Progenitor cell of endocrine pancreas (in vitro differentiated cells): ENCODE measurements around the gene CCDC178. TPM values are rescaled to one million over a fixed set of nuclear protein-coding genes. Genes with fewer than 3 reads are reported as not detected.

ENCODE experiments used
- DNase-seq: peaks from one replicate; pipeline ENCODE4 v3.0.0; 2021; ENCODE audit warnings: low spot score; ENCODE audit not compliant: unreplicated experiment
- H3K27ac Mint-ChIP-seq: 2 replicates; pipeline ENCODE4 v1.8.0; 2021; ENCODE audit warnings: mild to moderate bottlenecking, moderate library complexity, mixed read lengths
- H3K27me3 Mint-ChIP-seq: 2 replicates; pipeline ENCODE4 v1.8.0; 2021; ENCODE audit warnings: mixed read lengths
- H3K36me3 Mint-ChIP-seq: 2 replicates; pipeline ENCODE4 v1.8.0; 2022; ENCODE audit warnings: mixed read lengths; ENCODE audit not compliant: insufficient read depth
- H3K4me1 Mint-ChIP-seq: 2 replicates; pipeline ENCODE4 v1.8.0; 2021; ENCODE audit warnings: low read depth, mixed read lengths
- H3K4me3 Mint-ChIP-seq: 2 replicates; pipeline ENCODE4 v1.8.0; 2021; ENCODE audit warnings: low read depth, mild to moderate bottlenecking, moderate library complexity, mixed read lengths
- H3K9me3 Mint-ChIP-seq: 2 replicates; pipeline ENCODE4 v1.8.0; 2021; ENCODE audit warnings: low read depth, mixed read lengths
- long read RNA-seq: library from polyadenylated mRNA; unstranded; transcript quantifications from one replicate; pipeline ENCODE4 v2.0.0, GENCODE V29; 2020
- total RNA-seq: library from RNA; stranded (reverse); gene quantifications from 2 replicates; pipeline ENCODE4 v1.2.1, GENCODE V29; 2021
- TF ChIP-seq, protein P1 (sequence below): fragments of 200-600 bp; sonication (generic); IDR thresholded peaks from one replicate; pipeline ENCODE4 v1.5.0; 2021; ENCODE audit warnings: antibody characterized with exemption, mild to moderate bottlenecking; ENCODE audit not compliant: unreplicated experiment

Gene CCDC178, protein sequence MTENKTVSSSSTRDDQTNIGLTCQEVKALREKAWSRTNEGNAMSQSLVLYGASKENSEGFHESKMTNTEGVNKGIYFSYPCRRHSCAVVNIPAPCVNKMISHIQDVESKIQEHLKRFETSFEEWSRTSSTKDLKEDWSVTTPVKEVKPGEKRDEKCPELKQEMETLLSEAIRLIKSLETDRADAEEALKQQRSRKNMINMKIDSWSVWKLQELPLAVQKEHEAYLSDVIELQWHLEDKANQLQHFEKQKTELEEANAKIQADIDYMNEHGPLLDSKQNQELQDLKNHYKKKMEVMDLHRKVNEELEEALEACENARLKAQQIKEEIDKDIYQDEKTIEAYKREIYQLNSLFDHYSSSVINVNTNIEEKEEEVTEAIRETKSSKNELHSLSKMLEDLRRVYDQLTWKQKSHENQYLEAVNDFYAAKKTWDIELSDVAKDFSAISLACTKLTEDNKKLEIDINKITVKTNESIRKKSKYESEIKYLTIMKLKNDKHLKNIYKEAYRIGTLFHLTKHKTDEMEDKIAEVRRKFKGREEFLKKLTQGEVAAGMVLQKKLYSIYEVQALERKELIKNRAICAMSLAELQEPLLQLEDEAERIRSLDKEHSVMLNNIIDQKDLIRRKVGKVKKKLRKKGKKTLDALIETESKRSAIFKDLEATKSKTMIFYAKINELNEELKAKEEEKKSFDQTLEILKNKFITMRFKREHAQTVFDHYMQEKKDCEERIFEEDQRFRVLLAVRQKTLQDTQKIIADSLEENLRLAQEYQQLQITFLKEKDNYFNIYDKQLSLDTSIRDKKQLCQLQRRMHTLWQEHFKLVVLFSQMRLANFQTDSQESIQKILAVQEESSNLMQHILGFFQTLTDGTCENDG
- total RNA-seq: 0.60 TPM in 1 of 2 replicates, not detected in the other
- long read RNA-seq: 0 reads

DNA sequence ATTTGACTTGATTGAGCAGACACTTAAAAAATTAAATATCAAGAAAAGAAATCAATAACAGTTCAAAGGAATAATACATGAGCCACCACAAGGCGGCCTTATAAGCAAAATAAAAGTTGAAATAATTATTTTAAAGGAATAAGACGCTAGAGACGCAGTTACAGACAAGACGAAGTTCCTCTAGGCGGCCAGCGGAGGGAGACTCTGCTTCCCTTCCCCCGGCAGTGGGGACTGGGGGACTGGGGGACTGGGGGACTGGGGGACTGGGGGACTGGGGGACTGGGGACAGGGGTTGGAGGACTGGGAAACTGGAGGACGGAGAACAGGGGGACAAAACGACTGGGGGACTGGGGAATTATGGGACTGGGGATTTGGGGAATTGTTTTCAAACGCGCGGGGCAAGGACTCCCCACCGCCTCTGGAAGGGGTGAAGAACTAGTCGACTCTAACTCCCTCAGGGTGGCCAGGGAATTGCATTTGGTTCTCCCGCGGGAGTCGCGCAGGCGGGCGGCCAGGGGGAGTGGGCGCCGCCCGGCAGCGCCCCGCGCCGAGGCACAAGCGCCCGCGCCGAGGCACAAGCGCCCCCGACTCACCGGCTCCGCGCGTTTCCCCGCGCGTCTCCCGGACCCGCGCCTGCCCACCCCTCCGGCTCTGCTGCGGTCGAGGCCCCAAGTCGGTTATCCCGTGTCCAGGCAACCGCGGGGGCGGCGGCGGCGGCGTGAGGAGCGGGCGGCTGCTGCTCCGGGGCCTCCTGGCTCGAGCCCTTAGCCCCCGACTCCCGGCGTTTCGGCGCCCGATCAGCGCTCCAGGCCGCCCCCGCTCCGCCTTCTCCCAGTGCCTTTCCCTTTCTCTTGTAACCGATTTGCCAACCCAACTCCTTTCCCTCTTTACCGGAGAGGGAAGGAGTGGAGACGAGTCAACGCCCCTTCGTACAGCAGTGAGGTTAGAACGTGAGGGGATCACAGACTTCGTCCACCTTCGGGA is at the start of gene CCDC178:
TSS of gene CCDC178 (minus strand) at position 662 of the 984 bp plus-strand sequence. CDS start 28,633 bp downstream, outside the sequence.
- peak; percentile 64 for DNase-seq
- Mint-ChIP-seq H3K27me3 (peaks cover 56% of the 10 kb centered on the region), H3K4me1 (peaks cover 7% of the 10 kb centered on the region), H3K9me3 (no peaks in the 10 kb centered on the region), H3K4me3 (peak within 1 kb of the TSS; percentile 89), H3K27ac (peak within 1 kb of the TSS; percentile 76), H3K36me3 (no peaks in the 10 kb centered on the region)
- TF ChIP-seq, protein P1, sequence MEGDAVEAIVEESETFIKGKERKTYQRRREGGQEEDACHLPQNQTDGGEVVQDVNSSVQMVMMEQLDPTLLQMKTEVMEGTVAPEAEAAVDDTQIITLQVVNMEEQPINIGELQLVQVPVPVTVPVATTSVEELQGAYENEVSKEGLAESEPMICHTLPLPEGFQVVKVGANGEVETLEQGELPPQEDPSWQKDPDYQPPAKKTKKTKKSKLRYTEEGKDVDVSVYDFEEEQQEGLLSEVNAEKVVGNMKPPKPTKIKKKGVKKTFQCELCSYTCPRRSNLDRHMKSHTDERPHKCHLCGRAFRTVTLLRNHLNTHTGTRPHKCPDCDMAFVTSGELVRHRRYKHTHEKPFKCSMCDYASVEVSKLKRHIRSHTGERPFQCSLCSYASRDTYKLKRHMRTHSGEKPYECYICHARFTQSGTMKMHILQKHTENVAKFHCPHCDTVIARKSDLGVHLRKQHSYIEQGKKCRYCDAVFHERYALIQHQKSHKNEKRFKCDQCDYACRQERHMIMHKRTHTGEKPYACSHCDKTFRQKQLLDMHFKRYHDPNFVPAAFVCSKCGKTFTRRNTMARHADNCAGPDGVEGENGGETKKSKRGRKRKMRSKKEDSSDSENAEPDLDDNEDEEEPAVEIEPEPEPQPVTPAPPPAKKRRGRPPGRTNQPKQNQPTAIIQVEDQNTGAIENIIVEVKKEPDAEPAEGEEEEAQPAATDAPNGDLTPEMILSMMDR: peak; percentile 55

DNA sequence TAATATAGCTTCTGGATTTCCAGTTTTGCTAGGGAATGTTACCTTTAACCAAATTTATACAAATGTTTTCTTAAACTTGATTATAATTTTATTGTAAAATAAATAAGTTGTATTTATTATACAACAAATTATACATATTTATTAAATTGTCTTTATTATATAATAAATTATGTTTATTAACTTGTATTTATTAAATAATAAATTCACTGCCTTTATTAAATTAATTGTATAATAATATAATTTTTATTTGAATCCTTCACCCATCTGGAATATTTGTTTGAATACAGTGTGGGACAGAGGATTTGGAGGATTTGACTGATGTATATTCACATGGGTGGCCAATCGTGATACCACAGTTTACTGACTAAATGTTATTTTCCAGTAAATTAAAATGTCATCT is 43.4 kb upstream of the CCDC178 start:
- TF ChIP-seq, protein P1: no peak

DNA sequence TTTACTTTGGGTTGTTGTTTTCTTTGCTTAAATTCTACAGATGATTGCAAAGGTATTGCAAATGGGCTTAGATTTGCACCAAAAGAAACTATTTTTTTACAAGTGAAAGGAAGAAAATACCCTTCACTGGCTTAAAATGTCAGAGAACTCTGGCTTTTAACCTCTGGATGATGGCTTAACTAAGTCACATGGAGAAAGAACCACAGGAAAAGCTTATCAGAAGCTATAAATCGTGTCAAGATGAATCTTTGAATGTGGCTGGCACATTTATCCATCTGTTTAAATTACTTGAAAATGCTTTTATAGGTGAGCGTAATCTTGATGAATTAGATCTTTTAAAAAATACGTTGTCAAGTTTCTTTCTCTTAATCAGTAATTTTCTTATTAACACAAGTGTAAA is 32.0 kb upstream of the CCDC178 start:
- H3K27me3 Mint-ChIP-seq: no peaks in the 10 kb centered on the region
- DNase-seq: no peak
- H3K36me3 Mint-ChIP-seq: no peaks in the 10 kb centered on the region
- TF ChIP-seq, protein P1: no peak
- H3K9me3 Mint-ChIP-seq: no peaks in the 10 kb centered on the region
- no peak overlapping the region for H3K27ac Mint-ChIP-seq
- H3K4me1 Mint-ChIP-seq: no peaks in the 10 kb centered on the region
- no peak overlapping the region for H3K4me3 Mint-ChIP-seq

More for the DNA sequence above, 43.4 kb upstream of the CCDC178 start:
- H3K27me3 Mint-ChIP-seq: no peaks in the 10 kb centered on the region
- no peak for DNase-seq
- no peak overlapping the region for H3K27ac Mint-ChIP-seq
- no peak overlapping the region for H3K4me3 Mint-ChIP-seq
- H3K36me3 Mint-ChIP-seq: no peaks in the 10 kb centered on the region
- no peaks in the 10 kb centered on the region for H3K4me1 Mint-ChIP-seq
- no peaks in the 10 kb centered on the region for H3K9me3 Mint-ChIP-seq

DNA sequence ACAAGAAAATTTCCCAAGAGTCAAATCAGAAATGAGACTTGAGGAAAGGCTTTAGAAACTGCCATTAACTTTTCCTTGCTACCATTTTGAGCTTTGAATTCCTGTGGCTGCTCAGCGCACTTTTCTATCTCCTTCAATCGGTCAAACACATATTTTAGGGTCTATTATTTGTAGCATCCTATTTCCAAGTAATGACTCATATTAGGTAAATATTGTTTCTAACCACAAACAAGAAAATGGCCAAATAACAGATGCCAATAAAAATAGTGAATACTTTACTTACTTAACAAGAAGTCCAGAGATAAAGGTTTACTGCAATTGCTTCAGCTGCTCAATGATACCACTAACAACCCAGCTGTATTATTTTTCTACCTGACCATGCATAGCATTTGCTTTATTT is 29.7 kb upstream of the CCDC178 start:
- no peak for DNase-seq
- no peak overlapping the region for H3K4me3 Mint-ChIP-seq
- H3K27ac Mint-ChIP-seq: no peak overlapping the region
- H3K27me3 Mint-ChIP-seq: no peaks in the 10 kb centered on the region
- no peaks in the 10 kb centered on the region for H3K9me3 Mint-ChIP-seq
- TF ChIP-seq, protein P1: no peak
- H3K36me3 Mint-ChIP-seq: no peaks in the 10 kb centered on the region
- no peaks in the 10 kb centered on the region for H3K4me1 Mint-ChIP-seq
